B cell (primary cell): ENCODE results near the gene ACTL6B. TPM values are rescaled to one million over a fixed set of nuclear protein-coding genes. Genes with fewer than 3 reads are reported as not detected.

Experiments
- ATAC-seq: fragments of 200-7000 bp; cut with Tn5 transposase; one replicate; pipeline ENCODE4 v1.10.0; 2021; ENCODE audit warnings: low read depth, mild to moderate bottlenecking, moderate number of reproducible peaks, moderate library complexity
- CTCF ChIA-PET: fragments of 350-600 bp; sonication (Branson Sonifier 250); formaldehyde crosslinking; loops from one replicate; lab custom pipeline; 2021; ENCODE audit warnings: antibody characterized with exemption, inconsistent platforms; lab: Charles Lee
- POLR2A ChIA-PET: fragments of 350-600 bp; sonication (Branson Sonifier 250); formaldehyde crosslinking; loops from one replicate; lab custom pipeline; 2021; ENCODE audit warnings: antibody characterized with exemption; lab: Charles Lee
- DNase-seq: peaks from one replicate; pipeline ENCODE4 v3.0.0; 2013
- H2AFZ ChIP-seq: 2 replicates; pipeline ENCODE4 v1.6.1; 2012; ENCODE audit warnings: mild to moderate bottlenecking, low read depth, low read length; ENCODE audit not compliant: insufficient read depth, poor library complexity, severe bottlenecking
- H3K27ac ChIP-seq, 2 donors: 1 replicate in 1 of 2; 2 replicates in 1 of 2; pipeline ENCODE4 v1.5.1; 2012 to 2013; ENCODE audit warnings: low read length in 2 of 2, mild to moderate bottlenecking in 2 of 2, moderate library complexity in 1 of 2
- H3K27me3 ChIP-seq, 4 experiments: fragments of 200-600 bp in 1 of 4; sonication (generic) in 1 of 4; replicated peaks in 1 of 4; 1 replicate in 2 of 4; 2 replicates in 2 of 4; pipeline versions ENCODE4 v1.6.1 to v1.7.0; 2013 to 2016; ENCODE audit warnings: low read length in 3 of 4, mild to moderate bottlenecking in 2 of 4, mixed read lengths in 1 of 4, moderate library complexity in 1 of 4; ENCODE audit not compliant: insufficient read depth in 4 of 4, control insufficient read depth in 3 of 4; ENCODE audit errors: control extremely low read depth in 1 of 4
- H3K36me3 ChIP-seq, 2 experiments: replicated peaks in 1 of 2; 1 replicate in 1 of 2; 2 replicates in 1 of 2; pipeline versions ENCODE4 v1.6.1 to v1.7.1; 2013; ENCODE audit warnings: low read length in 1 of 2; ENCODE audit not compliant: insufficient read depth in 2 of 2, control insufficient read depth in 1 of 2; ENCODE audit errors: control extremely low read depth in 1 of 2, extremely low read depth in 1 of 2
- H3K4me1 ChIP-seq, 2 donors: fragments of 200-600 bp in 1 of 2; sonication (generic) in 1 of 2; 1 replicate in 1 of 2; 2 replicates in 1 of 2; pipeline versions ENCODE4 v1.5.1 to v1.6.1; 2013 to 2017; ENCODE audit warnings: low read length in 2 of 2; ENCODE audit not compliant: control insufficient read depth in 2 of 2, insufficient read depth in 2 of 2
- H3K4me2 ChIP-seq: replicated peaks from 2 replicates; pipeline ENCODE3; 2012; ENCODE audit warnings: mild to moderate bottlenecking, low read depth, low read length; ENCODE audit not compliant: poor library complexity, severe bottlenecking
- H3K4me3 ChIP-seq, 5 experiments: fragments of 200-600 bp in 1 of 5; sonication (generic) in 1 of 5; 1 replicate in 3 of 5; 2 replicates in 2 of 5; pipeline versions ENCODE4 v1.5.1 to v1.7.0; 2011 to 2016; ENCODE audit warnings: low read length in 4 of 5, mild to moderate bottlenecking in 4 of 5, low read depth in 2 of 5, control low read depth in 1 of 5, moderate library complexity in 1 of 5; ENCODE audit not compliant: insufficient read depth in 1 of 5; ENCODE audit errors: control extremely low read depth in 1 of 5, extremely low read depth in 1 of 5
- H3K79me2 ChIP-seq: fragments of 200-600 bp; sonication (generic); one replicate; pipeline ENCODE4 v1.6.0; 2016; ENCODE audit warnings: low read length; ENCODE audit not compliant: control insufficient read depth, insufficient read depth
- H3K9ac ChIP-seq: fragments of 200-600 bp; sonication (generic); 2 replicates; pipeline ENCODE4 v1.6.1; 2017; ENCODE audit warnings: mild to moderate bottlenecking, low read length, moderate library complexity
- H3K9me3 ChIP-seq, 3 donors: one replicate each; pipeline versions ENCODE4 v1.6.1 to v1.7.1; 2013; ENCODE audit warnings: low read length in 2 of 3; ENCODE audit not compliant: control insufficient read depth in 2 of 3, insufficient read depth in 1 of 3; ENCODE audit errors: control extremely low read depth in 1 of 3
- H4K20me1 ChIP-seq: 2 replicates; pipeline ENCODE4 v1.6.0; 2012; ENCODE audit warnings: mild to moderate bottlenecking, low read length; ENCODE audit not compliant: insufficient read depth, control insufficient read depth, poor library complexity, severe bottlenecking
- H3K27ac Mint-ChIP-seq: one replicate; pipeline ENCODE4 v1.8.0; 2021; ENCODE audit warnings: mixed read lengths
- H3K27me3 Mint-ChIP-seq: one replicate; pipeline ENCODE4 v1.8.0; 2021; ENCODE audit warnings: mixed read lengths
- H3K4me1 Mint-ChIP-seq: one replicate; pipeline ENCODE4 v1.8.0; 2021; ENCODE audit warnings: mixed read lengths
- H3K4me3 Mint-ChIP-seq: one replicate; pipeline ENCODE4 v1.8.0; 2021; ENCODE audit warnings: mixed read lengths
- H3K9me3 Mint-ChIP-seq: one replicate; pipeline ENCODE4 v1.8.0; 2022; ENCODE audit warnings: mixed read lengths; ENCODE audit not compliant: insufficient read depth
- EZH2 ChIP-seq: IDR thresholded peaks from 2 replicates; pipeline ENCODE4 v1.6.1; 2012; ENCODE audit warnings: borderline replicate concordance, low read depth, mild to moderate bottlenecking, moderate library complexity, low read length; ENCODE audit not compliant: insufficient read depth, poor library complexity, severe bottlenecking
- WGBS: methylation state at CpG from one replicate; pipeline ENCODE4 v1.1.5; 2013; ENCODE audit warnings: missing lambda C conversion rate; ENCODE audit not compliant: insufficient coverage; 5-methylcytosine and 5-hydroxymethylcytosine counted together
- intact Hi-C: fragments of 100-400 bp; cut with micrococcal nuclease; formaldehyde crosslinking; loops from one replicate; pipeline ENCODE4 v1.10.0; 2022
- polyA plus RNA-seq: library from polyadenylated mRNA; depleted of rRNA; stranded (reverse); fragments of >200 nt; gene quantifications from 2 replicates; pipeline ENCODE4 v1.2.3, GENCODE V29; 2012
- total RNA-seq, 2 donors: library from RNA; stranded (reverse); fragments of 120-200 nt in 1 of 2; gene quantifications; 1 replicate in 1 of 2; 2 replicates in 1 of 2; pipeline versions ENCODE4 v1.2.3 to v1.2.4, GENCODE V29; 2013 to 2022
- TF ChIP-seq, protein P1 (sequence below): fragments of 200-600 bp; IDR thresholded peaks from one replicate; pipeline ENCODE4 v1.8.0; 2022; ENCODE audit warnings: antibody characterized with exemption, mild to moderate bottlenecking

Gene ACTL6B
- total and polyA plus RNA-seq, 2 donors (not counting 1 experiment from before 2014, with no cell fraction given), result not detected

DNA sequence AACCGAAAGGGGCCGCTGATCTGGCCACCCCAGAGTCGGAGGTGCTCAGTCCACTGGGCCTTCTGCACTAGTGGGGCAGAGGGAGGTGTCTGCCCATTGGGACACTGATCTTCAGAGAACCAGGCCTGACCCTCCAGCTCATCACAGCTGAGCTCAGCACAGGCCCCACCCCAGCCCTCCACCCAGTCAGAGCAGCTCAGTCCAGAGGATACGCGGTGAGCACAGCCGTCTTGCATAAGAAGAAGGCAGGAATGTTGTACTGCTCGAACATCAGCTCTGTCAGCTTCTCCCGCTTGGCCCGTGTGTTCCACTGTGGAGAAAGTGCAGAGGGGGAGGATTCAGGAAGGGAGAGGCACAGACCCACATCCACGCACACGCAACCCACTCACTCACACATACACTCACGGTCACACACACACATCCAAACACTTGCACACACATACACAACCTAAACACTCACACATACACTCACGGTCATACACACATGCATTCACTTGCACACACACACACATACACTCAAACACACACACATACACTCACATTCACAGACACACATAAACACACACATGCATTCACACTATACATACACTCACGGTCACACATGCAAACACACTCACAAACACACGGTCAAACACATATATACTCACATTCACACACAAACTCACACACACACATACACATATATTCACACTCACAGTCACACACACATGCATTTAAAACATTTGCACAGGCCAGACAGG lies 6.3 kb downstream of the ACTL6B start:
- H3K4me3 Mint-ChIP-seq, result no peak overlapping the region
- Histone ChIP-seq H3K4me1 (no peaks in the 10 kb centered on the region), H3K27me3 (peaks cover 0 to 36% (median 8%) of the 10 kb centered on the region in 4 experiments), H3K9ac (no peak overlapping the region), H2AFZ (no peak overlapping the region), H3K4me3 (no peak overlapping the region), H3K79me2 (no peaks in the 10 kb centered on the region), H3K9me3 (peaks cover 0 to 2% (median 0%) of the 10 kb centered on the region in 3 donors), H3K27ac (no peak overlapping the region), H3K36me3 (no peaks in the 10 kb centered on the region), H3K4me2 (no peak overlapping the region), H4K20me1 (no peaks in the 10 kb centered on the region)
- 97% methylated on average over 9 of the region's 15 CpGs for WGBS
- no peak for ATAC-seq
- intact Hi-C loops, result no loop called here
- TF ChIP-seq, protein P1, sequence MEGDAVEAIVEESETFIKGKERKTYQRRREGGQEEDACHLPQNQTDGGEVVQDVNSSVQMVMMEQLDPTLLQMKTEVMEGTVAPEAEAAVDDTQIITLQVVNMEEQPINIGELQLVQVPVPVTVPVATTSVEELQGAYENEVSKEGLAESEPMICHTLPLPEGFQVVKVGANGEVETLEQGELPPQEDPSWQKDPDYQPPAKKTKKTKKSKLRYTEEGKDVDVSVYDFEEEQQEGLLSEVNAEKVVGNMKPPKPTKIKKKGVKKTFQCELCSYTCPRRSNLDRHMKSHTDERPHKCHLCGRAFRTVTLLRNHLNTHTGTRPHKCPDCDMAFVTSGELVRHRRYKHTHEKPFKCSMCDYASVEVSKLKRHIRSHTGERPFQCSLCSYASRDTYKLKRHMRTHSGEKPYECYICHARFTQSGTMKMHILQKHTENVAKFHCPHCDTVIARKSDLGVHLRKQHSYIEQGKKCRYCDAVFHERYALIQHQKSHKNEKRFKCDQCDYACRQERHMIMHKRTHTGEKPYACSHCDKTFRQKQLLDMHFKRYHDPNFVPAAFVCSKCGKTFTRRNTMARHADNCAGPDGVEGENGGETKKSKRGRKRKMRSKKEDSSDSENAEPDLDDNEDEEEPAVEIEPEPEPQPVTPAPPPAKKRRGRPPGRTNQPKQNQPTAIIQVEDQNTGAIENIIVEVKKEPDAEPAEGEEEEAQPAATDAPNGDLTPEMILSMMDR, result no peak
- no peak for TF ChIP-seq EZH2
- no peaks in the 10 kb centered on the region for H3K9me3 Mint-ChIP-seq
- ChIA-PET POLR2A (interaction anchor here (0.5 to 0.6 kb wide), 2 partner anchors 460 to 1255 kb away, joined by 3 read pairs; no protein-coding TSS in a partner anchor), CTCF (no interaction called here)
- DNase-seq, result no peak
- H3K27me3 Mint-ChIP-seq, result peaks cover 39% of the 10 kb centered on the region
- no peak overlapping the region for H3K27ac Mint-ChIP-seq
- H3K4me1 Mint-ChIP-seq, result no peaks in the 10 kb centered on the region

DNA sequence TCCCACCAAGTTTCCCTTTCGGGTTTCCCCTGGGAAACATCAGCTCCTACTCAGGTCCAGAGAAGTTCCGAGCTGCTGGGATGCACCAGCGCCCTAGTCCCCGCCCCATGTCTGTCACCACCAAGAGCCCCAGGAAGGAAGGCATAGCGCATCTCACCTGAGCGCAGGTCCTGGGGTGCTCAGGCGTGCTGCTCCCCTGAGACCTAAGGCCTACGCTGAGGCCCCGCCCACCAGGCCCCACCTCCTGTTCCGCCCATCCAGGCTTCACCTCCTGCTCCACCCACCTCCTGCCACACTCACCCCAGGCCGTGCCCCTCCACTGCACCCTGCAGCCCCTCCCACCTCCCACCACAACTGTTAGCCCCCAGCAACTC lies 13.7 kb downstream of the ACTL6B start:
- H3K27me3 Mint-ChIP-seq, result peaks cover 11% of the 10 kb centered on the region
- peaks cover 0 to 19% (median 2%) of the 10 kb centered on the region in 4 experiments for H3K27me3 ChIP-seq
- TF ChIP-seq, protein P1, result no peak
- no peak for TF ChIP-seq EZH2
- no peak overlapping the region for H3K4me3 Mint-ChIP-seq
- intact Hi-C loops, result no loop called here
- no peak overlapping the region for H3K27ac Mint-ChIP-seq
- peak overlapping the region; percentile 57 for H3K4me2 ChIP-seq
- peaks cover 0 to 9% (median 0%) of the 10 kb centered on the region in 3 donors for H3K9me3 ChIP-seq
- DNase-seq (peak; percentile 82), ATAC-seq (peak; percentile 94)
- no peak overlapping the region for H2AFZ ChIP-seq
- ChIA-PET POLR2A (no interaction called here), CTCF (interaction anchor here (1.0 to 1.3 kb wide), 2 partner anchors 10 to 30 kb away, joined by 3 to 5 read pairs; partner anchors contain the start of gene MOSPD3)
- H3K4me1 Mint-ChIP-seq, result peaks cover 8% of the 10 kb centered on the region
- peak overlapping the region in 1 of 5 experiments; percentile 29 for H3K4me3 ChIP-seq
- no peaks in the 10 kb centered on the region for H3K9me3 Mint-ChIP-seq
- H3K36me3 ChIP-seq, result no peaks in the 10 kb centered on the region
- no peaks in the 10 kb centered on the region for H4K20me1 ChIP-seq
- H3K4me1 ChIP-seq, result peaks cover 4 to 10% of the 10 kb centered on the region in 2 donors
- no peak overlapping the region for H3K27ac ChIP-seq
- no peak overlapping the region for H3K9ac ChIP-seq
- H3K79me2 ChIP-seq, result no peaks in the 10 kb centered on the region
- WGBS, result 63% methylated on average over 11 of the region's 11 CpGs
